Body of pancreas (tissue), 4 donors: ENCODE measurements around the gene PFDN1.

ENCODE experiments used
- POLR2A ChIP-seq, 3 donors: fragments of 450-650 bp; IDR thresholded peaks; one replicate each; pipeline ENCODE4 v1.6.1; 2016; ENCODE audit warnings: antibody characterized with exemption in 3 of 3, mild to moderate bottlenecking in 2 of 3
- TF ChIP-seq, protein P1 (sequence below), 7 experiments: fragments of 450-650 bp in 4 of 7; fragments of 200-600 bp in 3 of 7; sonication (generic) in 3 of 7; IDR thresholded peaks; one replicate each; pipeline ENCODE4 v1.5.1; 2016 to 2019; ENCODE audit warnings: antibody characterized with exemption in 7 of 7

GRCh38 chr5:140251527-140251973 is 51.4 kb downstream of the PFDN1 start:
- no peak for TF ChIP-seq POLR2A (IDR thresholded peaks at IDR 0.05)
- TF ChIP-seq, protein P1, sequence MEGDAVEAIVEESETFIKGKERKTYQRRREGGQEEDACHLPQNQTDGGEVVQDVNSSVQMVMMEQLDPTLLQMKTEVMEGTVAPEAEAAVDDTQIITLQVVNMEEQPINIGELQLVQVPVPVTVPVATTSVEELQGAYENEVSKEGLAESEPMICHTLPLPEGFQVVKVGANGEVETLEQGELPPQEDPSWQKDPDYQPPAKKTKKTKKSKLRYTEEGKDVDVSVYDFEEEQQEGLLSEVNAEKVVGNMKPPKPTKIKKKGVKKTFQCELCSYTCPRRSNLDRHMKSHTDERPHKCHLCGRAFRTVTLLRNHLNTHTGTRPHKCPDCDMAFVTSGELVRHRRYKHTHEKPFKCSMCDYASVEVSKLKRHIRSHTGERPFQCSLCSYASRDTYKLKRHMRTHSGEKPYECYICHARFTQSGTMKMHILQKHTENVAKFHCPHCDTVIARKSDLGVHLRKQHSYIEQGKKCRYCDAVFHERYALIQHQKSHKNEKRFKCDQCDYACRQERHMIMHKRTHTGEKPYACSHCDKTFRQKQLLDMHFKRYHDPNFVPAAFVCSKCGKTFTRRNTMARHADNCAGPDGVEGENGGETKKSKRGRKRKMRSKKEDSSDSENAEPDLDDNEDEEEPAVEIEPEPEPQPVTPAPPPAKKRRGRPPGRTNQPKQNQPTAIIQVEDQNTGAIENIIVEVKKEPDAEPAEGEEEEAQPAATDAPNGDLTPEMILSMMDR (IDR thresholded peaks at IDR 0.05): no peak
